Uterus (tissue), 2 donors: ENCODE results near the gene TEPSIN.

Experiments used
- POLR2A ChIP-seq, 2 donors: fragments of 450-650 bp; IDR thresholded peaks; one replicate each; pipeline ENCODE4 v1.6.1; 2016; ENCODE audit warnings: antibody characterized with exemption in 2 of 2, mild to moderate bottlenecking in 1 of 2, moderate library complexity in 1 of 2
- TF ChIP-seq, protein P1 (sequence below), 4 experiments: fragments of 200-600 bp in 2 of 4; fragments of 450-650 bp in 2 of 4; sonication (generic) in 2 of 4; IDR thresholded peaks; one replicate each; pipeline ENCODE4 v1.5.1; 2016 to 2019; ENCODE audit warnings: antibody characterized with exemption in 4 of 4, mild to moderate bottlenecking in 2 of 4, moderate library complexity in 1 of 4

DNA sequence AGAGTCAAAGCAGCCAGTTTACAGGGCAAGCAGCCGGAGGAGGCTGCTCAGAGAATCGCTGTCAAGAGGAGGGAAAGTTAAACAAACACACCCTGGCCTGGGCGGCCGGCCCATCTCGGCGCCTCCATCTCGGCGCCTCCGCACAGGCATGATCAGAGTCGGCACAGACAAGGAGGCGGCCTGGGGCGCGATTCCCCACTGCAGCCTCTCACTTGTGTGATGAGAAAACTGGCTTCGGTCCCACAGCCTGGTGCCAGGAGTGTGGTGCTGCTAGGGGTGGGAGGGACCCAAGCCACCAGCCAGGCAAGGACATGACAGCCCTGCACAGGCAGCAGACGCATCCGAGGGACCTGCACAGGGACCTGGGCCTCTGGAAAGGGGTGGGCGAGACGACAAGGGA, 38.6 kb upstream of the TEPSIN start:
- TF ChIP-seq, protein P1, sequence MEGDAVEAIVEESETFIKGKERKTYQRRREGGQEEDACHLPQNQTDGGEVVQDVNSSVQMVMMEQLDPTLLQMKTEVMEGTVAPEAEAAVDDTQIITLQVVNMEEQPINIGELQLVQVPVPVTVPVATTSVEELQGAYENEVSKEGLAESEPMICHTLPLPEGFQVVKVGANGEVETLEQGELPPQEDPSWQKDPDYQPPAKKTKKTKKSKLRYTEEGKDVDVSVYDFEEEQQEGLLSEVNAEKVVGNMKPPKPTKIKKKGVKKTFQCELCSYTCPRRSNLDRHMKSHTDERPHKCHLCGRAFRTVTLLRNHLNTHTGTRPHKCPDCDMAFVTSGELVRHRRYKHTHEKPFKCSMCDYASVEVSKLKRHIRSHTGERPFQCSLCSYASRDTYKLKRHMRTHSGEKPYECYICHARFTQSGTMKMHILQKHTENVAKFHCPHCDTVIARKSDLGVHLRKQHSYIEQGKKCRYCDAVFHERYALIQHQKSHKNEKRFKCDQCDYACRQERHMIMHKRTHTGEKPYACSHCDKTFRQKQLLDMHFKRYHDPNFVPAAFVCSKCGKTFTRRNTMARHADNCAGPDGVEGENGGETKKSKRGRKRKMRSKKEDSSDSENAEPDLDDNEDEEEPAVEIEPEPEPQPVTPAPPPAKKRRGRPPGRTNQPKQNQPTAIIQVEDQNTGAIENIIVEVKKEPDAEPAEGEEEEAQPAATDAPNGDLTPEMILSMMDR (IDR thresholded peaks at IDR 0.05) = no peak
- TF ChIP-seq POLR2A (IDR thresholded peaks at IDR 0.05) = no peak
